K562 (cell line): Measurements from ENCODE around the gene CHMP1A.

Experiments used
- E4F1 ChIP-seq: fragments of 250-450 bp; sonication (Bioruptor Pico); IDR thresholded peaks from 2 replicates; pipeline ENCODE4 v1.5.0; 2021; ENCODE audit warnings: mild to moderate bottlenecking, borderline replicate concordance
- ELF1 ChIP-seq: fragments of 200-800 bp; sonication (Bioruptor generic); IDR thresholded peaks from 2 replicates; pipeline ENCODE4 v1.6.1; 2016; ENCODE audit warnings: missing genetic modification characterization, missing compliant biosample characterization
- PBX2 ChIP-seq, 2 experiments: IDR thresholded peaks in 1 of 2; conservative IDR thresholded peaks in 1 of 2; 2 replicates each; pipeline ENCODE4 v1.6.1; 2016; ENCODE audit warnings: low read depth in 2 of 2, mild to moderate bottlenecking in 1 of 2, missing compliant biosample characterization in 1 of 2, missing genetic modification characterization in 1 of 2, moderate library complexity in 1 of 2
- ZNF280B ChIP-seq: fragments of 250-450 bp; sonication (Bioruptor Pico); IDR thresholded peaks from 2 replicates; pipeline ENCODE4 v1.5.1; 2021; ENCODE audit warnings: mild to moderate bottlenecking

GRCh38 chr16:89706518-89707260 lies 49.2 kb upstream of the CHMP1A start:
- TF ChIP-seq ELF1 = no peak
- TF ChIP-seq E4F1 (CRISPR knock-in tag) = no peak
- TF ChIP-seq PBX2 (CRISPR knock-in tag; IDR thresholded peaks at IDR 0.05; ENCODE audit: low read depth) = no peak
- TF ChIP-seq PBX2 (tag; conservative IDR thresholded peaks at IDR 0.05; ENCODE audit: low read depth) = no peak
- no peak for TF ChIP-seq ZNF280B (CRISPR knock-in tag)
